HG02678 (cell line): ENCODE data around the gene TXNDC16.

Source experiments
- ATAC-seq: cut with Tn5 transposase; IDR thresholded peaks from one replicate; pipeline ENCODE4 v1.9.1; 2021; ENCODE audit warnings: mild to moderate bottlenecking, moderate library complexity; ENCODE audit not compliant: unreplicated experiment

Gene TXNDC16

DNA sequence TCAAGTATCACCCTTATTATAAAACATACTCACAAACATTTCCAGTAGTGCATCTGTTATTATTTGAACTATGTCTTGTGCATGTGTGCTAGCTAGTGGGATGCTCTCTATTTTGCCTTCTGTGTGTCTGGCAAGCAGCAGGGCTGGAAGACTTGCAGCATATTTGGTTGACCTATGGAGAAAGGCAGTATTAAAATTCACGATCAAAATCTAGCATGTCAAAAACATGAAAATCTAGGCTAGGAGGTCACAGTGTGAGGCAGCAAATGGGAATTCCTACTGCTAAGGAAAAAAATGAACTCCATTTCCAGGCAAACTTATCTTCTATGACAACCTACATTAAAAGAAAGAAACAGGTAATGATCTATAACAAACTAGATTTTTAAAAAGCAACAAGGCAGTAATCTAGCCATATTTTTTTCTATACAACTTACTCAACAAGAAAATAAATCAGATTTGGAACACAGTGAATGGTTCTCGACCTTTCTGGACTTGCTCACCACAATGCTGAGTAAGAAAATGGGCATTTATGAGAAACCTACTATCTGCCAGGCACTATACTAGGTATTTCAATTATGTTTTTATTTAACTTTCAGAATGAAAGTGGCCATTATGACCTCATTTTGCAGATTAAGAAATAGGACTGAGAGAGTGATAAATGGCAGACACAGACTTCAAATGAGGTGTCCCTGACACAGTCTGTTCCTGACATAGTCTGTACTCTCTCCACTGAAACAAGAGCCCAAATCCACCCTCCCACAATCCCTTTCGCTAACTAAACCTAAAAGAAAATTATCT, 96.8 kb downstream of the TXNDC16 start:
- no peak for ATAC-seq

DNA sequence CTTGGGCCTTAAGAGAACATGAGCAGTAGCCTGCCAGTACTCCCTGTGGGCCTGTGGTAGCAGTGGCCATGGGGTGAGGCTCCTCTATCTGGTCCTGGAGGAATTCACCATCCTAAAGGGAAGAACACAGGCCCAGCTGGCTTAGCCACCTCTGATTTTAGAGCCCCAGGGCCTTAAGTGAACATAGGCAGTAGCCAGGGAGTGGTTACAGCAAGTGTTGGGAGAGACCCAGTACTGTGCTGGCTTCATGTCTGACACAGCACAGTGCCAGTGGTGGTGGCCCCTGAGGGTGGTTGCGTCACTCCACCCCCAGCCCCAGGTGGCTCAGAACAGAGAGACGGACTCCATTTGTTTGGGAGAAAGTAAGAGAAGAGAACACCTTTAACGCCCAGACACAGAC, 105.1 kb downstream of the TXNDC16 start:
- ATAC-seq, result no peak

DNA sequence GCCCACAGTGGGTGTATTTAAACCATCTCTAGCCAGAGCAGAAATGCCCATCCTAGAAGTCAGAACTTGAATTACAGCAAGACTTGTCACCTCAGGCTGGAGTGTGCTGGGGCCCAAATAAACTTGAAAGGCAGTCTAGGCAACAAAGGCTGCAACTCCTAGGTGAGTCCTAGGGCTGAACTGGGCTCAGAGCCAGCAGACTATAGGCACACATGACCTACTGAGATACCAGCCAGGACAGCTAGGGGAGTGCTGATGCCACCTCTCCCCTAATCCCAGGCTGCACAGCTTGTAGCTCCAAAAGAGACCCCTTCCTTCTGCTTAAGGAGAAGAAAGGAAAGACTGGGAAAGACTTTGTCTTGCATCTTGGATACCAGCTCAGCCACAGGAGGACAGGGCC, 106.0 kb downstream of the TXNDC16 start:
- ATAC-seq, result no peak

DNA sequence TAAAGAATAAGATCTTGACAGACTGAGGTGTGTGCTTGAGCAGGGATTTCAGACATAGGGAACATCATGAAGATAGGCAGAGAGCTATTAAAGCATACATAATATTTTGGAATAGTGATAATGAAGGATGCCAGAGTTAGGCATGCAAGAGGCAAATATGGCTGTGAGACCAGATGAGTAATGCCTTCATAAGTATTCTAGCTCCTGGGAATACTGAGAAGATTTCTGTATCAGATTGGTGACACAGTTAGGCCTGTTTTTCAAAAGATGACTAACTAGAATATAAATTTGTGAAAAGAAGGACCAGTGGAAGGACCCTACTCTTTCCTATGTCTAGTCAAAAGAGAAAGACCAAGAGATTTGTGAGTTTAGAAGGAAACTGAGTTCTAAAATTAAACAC, 108.8 kb downstream of the TXNDC16 start:
- ATAC-seq, result no peak

DNA sequence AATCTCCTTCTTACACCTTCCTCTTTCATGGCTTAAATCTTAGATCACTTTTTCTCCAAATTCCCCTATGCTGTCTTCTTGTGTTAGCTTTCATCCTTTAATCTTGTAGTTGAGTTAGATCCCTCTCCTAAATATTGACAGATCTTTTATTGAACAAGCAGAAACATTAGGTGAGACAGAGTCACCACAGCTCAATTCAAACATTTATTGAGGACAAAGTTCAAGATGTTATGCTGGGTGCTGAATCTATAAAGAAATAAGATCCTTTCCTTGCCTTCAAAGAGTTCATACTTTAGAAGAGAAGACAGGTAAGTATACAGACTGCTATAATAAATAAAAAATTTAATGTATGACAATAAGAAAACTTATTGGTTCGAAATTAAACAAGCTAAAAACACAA, 109.7 kb downstream of the TXNDC16 start:
- no peak for ATAC-seq

DNA sequence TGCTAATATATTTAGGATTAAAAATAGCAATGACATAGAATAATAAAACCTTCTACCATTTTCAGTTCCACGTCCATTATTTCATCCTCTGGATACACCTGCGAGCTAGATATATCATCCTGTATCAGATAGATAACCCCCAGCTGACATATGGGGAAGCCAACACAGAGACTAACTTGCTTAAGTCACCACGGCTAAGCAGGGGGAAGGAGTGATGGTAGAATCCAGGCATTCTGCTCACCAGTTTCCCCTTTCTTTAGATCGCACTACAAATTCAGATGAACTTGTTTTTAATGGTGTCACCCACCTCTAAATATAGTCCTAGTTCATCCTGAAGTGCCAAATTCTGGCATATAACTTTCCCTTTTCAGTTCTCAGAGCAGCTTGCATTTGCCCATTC, 110.1 kb downstream of the TXNDC16 start:
- ATAC-seq, result no peak

DNA sequence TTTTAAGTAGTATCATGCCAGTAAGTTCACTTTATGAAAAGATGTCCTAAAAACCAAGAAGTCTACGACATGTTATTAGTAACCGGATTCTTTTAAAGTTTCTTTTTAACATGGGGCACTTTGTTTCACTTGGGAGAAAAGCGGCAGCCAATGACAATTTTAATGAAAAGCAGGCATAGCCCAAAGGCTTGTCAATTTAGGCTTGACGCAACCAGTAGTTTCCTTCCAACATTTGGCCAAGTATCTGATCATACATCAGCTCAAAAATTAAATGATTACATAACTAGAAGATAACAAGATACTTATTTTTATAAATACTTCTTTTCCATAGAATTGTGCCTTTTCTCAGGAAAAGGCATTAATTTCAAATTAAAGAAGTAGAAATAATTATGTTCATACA, 112.8 kb downstream of the TXNDC16 start:
- ATAC-seq, result no peak

DNA sequence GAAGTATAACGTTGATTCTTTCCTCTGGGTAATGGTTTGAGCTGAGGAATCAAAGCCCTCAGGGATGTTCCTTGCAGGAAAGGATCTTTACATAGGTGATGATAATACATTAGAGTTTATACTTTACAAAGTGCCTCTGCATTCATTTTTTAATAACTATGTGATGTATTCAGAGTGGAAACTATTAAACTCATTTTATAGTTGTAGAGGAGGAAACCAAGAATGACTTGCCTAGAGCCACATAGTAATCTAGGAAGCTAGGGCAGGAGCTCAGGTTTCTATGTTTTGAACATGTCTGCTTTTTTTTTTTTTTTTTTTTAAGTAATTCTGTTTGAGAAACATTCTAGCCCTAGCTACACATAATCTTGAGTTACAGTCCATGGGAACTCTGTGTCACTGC, 117.3 kb downstream of the TXNDC16 start:
- no peak for ATAC-seq

DNA sequence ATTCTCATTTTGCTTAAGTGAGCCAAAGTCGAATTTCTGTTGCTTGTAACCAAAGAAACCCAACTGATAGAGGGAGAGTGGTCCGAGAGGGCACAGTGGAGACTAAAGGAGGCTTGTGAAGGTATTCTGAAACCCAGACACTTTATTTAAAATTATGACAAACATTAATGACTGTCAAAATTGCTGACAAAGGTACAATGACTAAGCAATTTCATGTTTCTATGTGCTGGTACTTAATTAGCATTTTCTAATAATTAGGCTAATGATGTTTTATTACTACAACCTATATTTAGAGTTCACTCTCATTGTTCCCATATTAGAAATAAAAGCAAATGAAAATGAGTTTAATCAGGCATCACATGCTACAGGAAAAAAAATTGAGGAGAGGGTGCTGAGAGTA, 121.8 kb downstream of the TXNDC16 start:
- no peak for ATAC-seq

DNA sequence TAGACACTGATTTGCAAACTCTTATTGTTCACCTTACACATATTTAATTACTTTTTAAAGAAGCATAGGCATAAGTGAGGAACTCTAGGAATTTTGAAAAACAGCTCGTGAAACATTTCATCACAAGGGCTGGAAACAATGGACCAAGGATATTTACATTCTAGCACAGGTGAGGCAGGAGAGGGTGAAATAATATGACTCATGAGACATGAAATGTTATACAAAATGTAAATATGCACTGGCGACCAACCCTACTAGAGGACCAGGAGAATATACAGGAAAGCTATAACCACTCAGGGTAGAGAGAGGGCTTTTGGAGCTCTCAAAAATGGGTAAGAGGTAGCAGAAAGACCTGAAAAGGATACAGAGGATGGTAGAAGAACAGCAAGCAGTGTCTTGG, 122.9 kb downstream of the TXNDC16 start:
- no peak for ATAC-seq

DNA sequence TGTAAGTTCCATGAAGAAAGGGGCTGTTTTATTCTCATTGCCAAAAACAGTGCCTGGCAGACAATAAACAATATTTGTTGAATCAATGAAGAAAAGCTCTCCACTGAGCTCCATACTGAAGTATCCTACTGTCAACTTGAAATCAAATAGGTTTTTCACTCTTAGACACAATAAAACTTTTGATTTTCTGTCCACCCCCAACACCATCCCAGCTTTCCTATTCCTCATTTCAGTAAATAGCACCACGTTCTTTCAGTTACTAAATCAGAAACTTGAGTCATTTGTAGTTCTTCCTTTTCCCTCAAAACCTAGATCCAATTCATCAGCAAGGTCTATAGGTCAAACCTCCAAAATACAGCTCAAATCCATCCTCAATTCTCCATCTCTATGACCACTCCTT, 124.8 kb downstream of the TXNDC16 start:
- ATAC-seq, result no peak

DNA sequence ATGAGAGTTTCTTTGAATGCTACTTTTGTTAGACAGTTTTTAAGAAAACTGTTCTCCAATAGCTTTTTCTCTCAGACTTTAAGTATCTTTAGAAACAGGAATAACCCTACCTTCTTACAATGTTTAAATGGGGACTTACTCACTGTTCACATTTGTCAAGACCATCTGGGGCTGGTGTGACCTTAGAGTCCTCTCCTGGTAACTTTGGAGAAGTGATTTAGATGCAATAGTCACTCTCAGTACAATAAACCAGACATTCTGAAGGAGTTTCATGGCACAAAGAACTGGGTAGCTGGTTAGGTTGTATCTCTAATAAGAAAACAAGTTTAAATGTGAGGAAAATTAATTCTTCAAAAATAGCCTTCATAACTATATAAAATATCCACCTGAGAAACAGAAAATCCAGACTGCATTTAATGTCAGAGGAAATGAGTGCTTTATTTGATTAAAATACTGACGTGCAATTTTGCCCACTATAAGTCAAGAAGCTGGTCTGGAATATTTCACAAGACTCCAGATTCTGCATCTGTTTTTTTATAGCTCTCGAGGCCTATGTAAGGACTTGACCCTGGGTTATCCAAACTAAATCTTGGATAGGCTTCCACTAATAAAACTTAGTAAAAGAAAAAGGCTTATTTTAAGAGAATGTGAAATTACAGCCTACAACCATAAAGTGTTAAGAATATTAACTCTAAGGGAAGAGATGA, 129.5 kb downstream of the TXNDC16 start:
- ATAC-seq, result no peak

DNA sequence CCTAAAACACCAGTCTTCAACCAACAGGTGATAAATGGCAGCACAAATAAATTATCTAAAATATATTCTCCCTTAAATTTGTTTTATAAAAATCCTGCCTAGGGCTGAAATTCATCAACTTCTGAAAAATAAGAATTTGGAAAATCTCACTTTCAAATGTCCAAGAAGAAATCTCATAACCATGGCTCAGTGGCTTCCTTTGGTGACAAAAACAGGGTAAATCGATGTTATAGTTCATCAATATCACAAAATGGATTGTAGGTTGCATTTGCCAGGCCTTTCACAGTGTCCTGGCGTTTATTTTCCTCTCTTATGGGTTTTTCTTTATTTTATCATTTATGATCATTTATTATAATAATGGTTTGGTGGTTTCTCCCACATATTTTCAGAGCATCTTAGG, 135.2 kb downstream of the TXNDC16 start:
- ATAC-seq, result no peak

DNA sequence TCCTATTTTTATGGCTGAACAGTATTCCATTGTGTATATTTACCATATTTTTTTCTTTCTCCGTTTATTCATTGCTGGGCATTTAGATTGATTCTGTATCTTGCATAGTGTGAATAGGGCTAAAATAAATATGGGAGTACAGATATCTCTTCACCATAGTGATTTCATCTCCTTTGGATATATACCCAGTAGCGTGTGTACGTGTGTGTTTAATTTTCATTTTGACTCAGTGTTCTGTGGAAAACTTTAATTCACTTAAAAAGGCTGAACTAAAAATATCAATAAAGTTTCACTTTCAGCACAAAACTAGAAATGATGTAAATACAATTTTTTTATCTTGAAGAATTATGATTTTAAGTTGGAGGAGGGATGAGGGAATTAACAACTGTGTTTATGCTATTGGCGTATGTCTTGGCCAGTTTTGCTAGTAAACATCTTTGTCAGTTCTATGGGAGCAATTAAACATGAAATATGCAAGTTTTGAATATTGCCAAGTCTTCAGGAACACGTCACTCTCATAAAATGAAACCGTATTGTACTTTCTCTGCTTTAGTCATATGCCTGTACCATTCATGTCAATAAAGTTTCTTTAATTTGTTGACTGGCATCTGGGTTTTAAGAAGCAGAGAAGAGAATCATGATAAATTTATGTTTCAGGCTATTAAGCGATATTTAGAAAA, 138.4 kb downstream of the TXNDC16 start:
- no peak for ATAC-seq

DNA sequence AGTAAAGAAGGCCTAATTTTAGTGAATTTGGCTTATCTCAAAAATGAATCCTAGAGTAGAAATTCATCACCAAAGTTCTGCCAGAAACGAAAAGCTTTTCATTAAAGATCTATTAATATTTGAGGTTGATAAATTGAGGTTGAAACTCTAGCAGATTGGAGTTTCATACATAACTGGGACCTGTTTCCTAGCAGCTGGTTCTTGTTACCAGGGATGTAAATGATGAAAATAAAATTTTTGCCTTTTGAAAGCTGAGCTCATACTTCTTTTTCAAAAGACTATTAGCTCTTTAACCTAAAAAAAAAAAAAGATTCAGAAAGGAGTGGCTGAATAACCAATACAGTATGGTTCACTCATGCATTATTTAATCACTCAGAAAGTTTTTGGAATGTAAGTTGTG, 139.9 kb downstream of the TXNDC16 start:
- no peak for ATAC-seq

DNA sequence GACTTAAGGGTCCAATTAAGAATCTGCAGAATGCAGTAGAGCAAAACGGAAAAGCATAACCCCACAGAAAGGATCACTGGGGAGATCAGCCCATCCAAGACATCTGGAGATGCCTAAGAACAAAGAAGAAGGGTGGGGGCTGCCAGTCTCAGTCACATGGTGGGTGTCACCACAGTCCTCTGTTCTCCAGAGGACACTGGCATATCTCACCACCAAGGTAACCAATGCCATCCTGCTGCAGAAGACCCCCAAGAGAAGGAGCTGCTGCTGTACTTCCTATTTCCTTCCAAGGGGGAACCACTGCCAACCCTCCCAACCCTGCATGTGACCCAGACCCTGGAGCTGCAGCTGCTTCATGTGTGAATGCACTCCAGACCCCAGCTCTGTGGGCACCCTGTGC, 147.0 kb downstream of the TXNDC16 start:
- no peak for ATAC-seq

DNA sequence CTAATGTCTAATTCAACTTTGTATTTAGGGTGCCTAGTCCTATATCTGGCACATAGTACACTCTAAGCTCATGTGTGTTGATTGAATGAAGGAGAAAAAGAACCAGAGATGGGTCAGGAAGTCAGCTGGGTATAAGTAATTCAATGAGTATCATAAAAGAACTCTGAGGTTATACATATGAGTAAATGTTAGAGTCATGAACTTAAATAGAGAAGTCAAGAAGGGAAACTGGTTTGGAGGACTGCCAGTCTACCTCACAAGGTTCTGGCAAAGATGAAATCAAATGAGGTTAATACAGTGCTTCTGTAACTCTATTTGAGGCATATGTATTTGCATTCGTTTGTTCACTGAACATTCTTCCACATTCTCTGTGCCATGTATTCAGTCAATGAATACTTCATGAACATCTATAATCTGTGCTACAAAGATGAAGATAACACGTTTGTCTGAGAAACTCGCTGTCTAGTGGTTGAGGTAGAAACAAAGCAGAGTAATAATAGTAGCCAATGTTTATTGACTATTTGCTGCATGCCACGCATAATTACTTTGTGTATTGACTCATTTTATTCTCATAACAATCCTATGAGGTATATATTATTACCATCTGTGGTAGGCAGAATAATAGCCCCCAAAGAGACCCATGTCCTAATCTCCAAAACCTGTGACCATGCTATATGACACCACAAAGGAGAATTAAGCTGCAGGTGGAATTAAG, 149.3 kb downstream of the TXNDC16 start:
- ATAC-seq, result peak; percentile 61

DNA sequence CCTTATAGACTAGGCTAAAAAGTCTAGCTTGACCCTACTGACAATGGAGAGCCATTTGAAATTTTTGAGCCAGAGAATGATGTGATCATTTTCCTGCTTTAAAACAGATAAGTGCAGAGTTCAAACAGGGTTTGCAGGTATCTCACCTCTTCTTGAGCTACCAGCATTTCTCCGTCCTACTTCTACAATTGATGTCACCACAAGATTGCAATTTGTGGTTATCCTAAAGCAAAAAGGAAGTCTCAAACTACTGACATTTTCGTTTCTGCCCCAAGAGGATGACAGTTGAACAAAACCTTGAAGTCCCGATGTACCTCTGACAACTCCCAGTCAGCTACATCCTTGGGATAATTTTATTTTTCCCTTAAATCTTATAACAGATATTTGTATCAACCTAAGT, 151.5 kb downstream of the TXNDC16 start:
- ATAC-seq, result no peak

DNA sequence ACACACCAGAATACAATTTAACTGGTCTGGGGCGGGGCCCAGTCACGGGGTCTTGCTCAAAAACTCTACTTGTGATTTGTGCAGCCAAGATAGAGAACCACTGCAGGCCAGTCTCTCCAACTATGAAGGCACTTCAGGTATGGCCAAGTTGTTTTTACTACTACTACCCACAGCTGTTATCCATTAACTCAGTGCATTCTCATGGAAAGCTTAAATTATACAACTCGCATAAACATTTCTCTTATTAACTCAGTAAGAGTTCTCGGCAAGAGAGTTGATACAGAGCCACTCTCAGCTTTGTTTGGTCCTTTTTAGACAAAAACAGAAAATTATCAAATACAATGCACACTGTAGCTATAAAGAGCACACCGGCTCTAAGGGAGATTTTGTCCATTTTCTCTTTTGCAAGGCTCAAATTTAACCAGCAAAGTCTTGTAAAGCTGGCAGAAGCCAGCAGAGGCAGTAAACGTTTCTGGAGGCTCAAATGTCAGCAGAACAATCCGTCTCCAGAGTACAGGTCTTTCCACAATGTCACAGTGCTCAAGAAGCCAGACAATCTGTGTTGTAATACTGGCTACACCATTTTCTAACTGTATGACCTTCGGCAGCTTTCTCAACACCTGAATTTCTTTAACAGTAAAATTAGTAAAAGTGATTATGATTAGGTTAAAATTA, 152.2 kb downstream of the TXNDC16 start:
- no peak for ATAC-seq

DNA sequence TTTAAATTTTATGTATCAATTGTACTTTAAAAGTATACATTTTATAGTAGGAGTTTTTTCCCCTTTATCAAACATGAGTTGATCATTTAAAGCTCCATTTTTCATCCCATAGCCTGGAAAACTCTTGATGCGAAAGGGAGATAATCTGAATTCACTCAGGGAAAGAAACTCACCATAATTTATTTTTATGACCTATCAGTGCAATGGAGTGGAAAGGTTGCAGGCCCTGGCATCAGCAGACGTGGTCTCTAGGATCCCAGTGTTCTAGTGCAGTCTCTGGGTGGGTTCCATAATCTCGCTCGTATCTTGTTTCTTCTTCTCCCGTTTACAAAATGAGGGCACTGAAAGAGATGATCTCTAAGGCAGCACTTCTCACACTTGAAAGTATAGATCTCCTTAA, 153.2 kb downstream of the TXNDC16 start:
- no peak for ATAC-seq

DNA sequence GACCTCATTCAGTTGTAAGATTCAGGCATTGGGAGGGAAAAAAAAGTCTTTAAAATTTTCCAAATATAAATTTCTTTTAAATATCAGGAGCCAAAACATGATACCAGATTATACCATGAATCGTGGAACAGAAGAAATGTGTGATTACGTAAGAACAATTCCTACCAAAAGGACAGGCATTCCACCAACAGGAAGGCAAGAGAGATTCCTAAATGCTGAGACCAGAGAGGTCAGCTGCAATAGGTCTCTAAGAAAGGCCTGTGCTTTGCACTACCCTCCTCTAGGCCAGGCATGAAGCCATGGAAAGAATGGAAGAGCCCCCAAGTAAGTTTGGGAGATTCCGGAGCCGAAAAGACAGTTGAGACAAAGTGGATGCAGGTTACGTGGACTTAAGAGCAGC, 154.5 kb downstream of the TXNDC16 start:
- ATAC-seq, result no peak
